ENCODE results near the gene CAPS.

DNA sequence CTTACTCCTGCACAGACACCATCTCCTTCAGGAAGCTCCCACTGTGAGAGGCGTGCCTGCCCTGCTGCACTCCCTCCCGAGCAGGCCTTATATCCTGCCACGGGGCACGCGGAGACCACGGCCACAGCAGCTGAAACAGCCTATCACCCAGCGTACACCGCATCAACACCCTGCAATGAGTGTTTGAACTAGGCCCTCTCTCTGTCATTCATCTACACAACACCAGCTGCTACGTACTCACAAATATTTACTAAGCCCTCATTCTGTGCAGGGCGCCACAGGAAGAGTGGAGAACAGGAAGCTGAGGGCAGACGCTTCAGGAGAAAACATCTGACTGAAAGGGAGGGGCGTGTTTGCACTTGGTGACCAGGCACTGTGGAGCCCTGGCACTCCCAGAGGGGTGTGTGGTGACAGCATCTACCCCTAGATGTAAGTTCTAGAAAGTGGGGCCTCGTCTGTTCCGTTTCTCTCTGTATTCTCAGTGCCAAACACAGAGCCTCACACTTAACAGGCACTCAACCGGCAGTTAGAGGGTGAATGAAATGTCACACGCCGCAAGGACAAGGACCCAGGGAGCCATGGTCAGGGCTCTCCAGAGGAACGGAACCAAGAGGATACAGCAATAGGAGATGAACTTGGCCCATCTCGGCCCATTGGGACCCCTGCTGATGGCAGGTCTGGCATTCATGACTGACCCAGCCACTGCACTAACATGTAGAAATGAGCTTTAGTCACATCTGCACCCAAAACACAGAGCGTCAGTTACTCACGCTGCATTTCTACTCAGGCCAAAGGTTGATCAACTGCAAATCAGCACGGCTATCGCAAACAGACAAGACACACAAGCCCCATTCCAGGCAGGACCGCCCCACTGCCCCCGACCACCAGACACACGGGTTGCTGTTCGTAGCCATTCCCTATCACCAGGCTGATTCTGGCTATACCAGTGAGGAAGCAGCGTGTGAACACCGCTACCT lies 48.2 kb downstream of the CAPS start:
- TF ChIP-seq, protein P1, sequence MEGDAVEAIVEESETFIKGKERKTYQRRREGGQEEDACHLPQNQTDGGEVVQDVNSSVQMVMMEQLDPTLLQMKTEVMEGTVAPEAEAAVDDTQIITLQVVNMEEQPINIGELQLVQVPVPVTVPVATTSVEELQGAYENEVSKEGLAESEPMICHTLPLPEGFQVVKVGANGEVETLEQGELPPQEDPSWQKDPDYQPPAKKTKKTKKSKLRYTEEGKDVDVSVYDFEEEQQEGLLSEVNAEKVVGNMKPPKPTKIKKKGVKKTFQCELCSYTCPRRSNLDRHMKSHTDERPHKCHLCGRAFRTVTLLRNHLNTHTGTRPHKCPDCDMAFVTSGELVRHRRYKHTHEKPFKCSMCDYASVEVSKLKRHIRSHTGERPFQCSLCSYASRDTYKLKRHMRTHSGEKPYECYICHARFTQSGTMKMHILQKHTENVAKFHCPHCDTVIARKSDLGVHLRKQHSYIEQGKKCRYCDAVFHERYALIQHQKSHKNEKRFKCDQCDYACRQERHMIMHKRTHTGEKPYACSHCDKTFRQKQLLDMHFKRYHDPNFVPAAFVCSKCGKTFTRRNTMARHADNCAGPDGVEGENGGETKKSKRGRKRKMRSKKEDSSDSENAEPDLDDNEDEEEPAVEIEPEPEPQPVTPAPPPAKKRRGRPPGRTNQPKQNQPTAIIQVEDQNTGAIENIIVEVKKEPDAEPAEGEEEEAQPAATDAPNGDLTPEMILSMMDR (IDR thresholded peaks at IDR 0.05), result no peak
- TF ChIP-seq SMAD4 (CRISPR knock-in tag; IDR thresholded peaks at IDR 0.05) (no peak), FOXJ3 (CRISPR knock-in tag; IDR thresholded peaks at IDR 0.05; ENCODE audit: borderline replicate concordance) (no peak)
